NCI-H1694 (cell line): Measurements from ENCODE around the gene STK4.
"Not testable (repeated sequence)": the region's sequence is repeated elsewhere in the genome, so short reads cannot be mapped to it uniquely, and the experiment has no call there.

Experiments
- DNase-seq: peaks from one replicate; lab custom pipeline; 2025; lab: John Stamatoyannopoulos, UW

STK4 gene

GRCh38 chr20:44988631-44989171, 22.4 kb downstream of the STK4 start:
- no peak for DNase-seq

GRCh38 chr20:44990425-44990824, 24.1 kb downstream of the STK4 start:
- DNase-seq, result no peak

- DNase-seq, result no peak
Observed at GRCh38 chr20:44990957-44991356, 24.6 kb downstream of the STK4 start.

- DNase-seq, result no peak
Observed at GRCh38 chr20:44993343-44993742, 27.0 kb downstream of the STK4 start.

- DNase-seq, result no peak
Observed at GRCh38 chr20:44997171-44997570, 30.9 kb downstream of the STK4 start.

GRCh38 chr20:44997668-44998067, 31.4 kb downstream of the STK4 start:
- no peak for DNase-seq

- DNase-seq, result no peak
Observed at GRCh38 chr20:45008521-45009049, 42.3 kb downstream of the STK4 start.

- no peak for DNase-seq
Observed at GRCh38 chr20:45010399-45010828, 44.1 kb downstream of the STK4 start.

GRCh38 chr20:45011108-45011526, 44.8 kb downstream of the STK4 start:
- peak; percentile 40 for DNase-seq

GRCh38 chr20:45012682-45013302, 46.5 kb downstream of the STK4 start:
- no peak for DNase-seq

GRCh38 chr20:45014131-45014530, 47.8 kb downstream of the STK4 start:
- not testable (repeated sequence) for DNase-seq

- DNase-seq, result no peak
Observed at GRCh38 chr20:45014671-45015415, 48.5 kb downstream of the STK4 start.

GRCh38 chr20:45016089-45016671, 49.9 kb downstream of the STK4 start:
- no peak for DNase-seq

- no peak for DNase-seq
Observed at GRCh38 chr20:45017281-45017680, 51.0 kb downstream of the STK4 start.

- DNase-seq, result no peak
Observed at GRCh38 chr20:45017857-45018256, 51.5 kb downstream of the STK4 start.

- DNase-seq, result no peak
Observed at GRCh38 chr20:45019027-45019761, 52.9 kb downstream of the STK4 start.

GRCh38 chr20:45019762-45020123, 53.4 kb downstream of the STK4 start:
- no peak for DNase-seq

- DNase-seq, result no peak
Observed at GRCh38 chr20:45020236-45020886, 54.0 kb downstream of the STK4 start.

- DNase-seq, result no peak
Observed at GRCh38 chr20:45021631-45022030, 55.3 kb downstream of the STK4 start.

GRCh38 chr20:45023140-45023539, 56.8 kb downstream of the STK4 start:
- DNase-seq, result not testable (repeated sequence)

GRCh38 chr20:45028424-45029136, 62.3 kb downstream of the STK4 start:
- DNase-seq, result no peak
